ENCODE data around the gene ATP13A1.
"Not testable (repeated sequence)": the region's sequence is repeated elsewhere in the genome, so short reads cannot be mapped to it uniquely, and the experiment has no call there.

ATP13A1 gene

GRCh38 chr19:19619181-19619848 is 44.2 kb downstream of the ATP13A1 start:
- no peak for DNase-seq (ENCODE audit: low spot score)

- no peak for DNase-seq (ENCODE audit: low spot score)
Measured at GRCh38 chr19:19618219-19619051, 45.0 kb downstream of the ATP13A1 start, which contains the start of gene PBX4. PBX4 (minus strand) TSS chr19:19618687; CDS start chr19:19618629, 58 bp downstream.

GRCh38 chr19:19615086-19615485 is 48.4 kb downstream of the ATP13A1 start:
- no peak for DNase-seq (ENCODE audit: low spot score)

- no peak for DNase-seq (ENCODE audit: low spot score)
Measured at GRCh38 chr19:19613506-19613905, 50.0 kb downstream of the ATP13A1 start.

- no peak for DNase-seq (ENCODE audit: low spot score)
Measured at GRCh38 chr19:19610376-19611202, 52.9 kb downstream of the ATP13A1 start.

- not testable (repeated sequence) for DNase-seq (ENCODE audit: low spot score)
Measured at GRCh38 chr19:19606686-19607085, 56.8 kb downstream of the ATP13A1 start.

GRCh38 chr19:19606021-19606420 is 57.5 kb downstream of the ATP13A1 start:
- no peak for DNase-seq (ENCODE audit: low spot score)

GRCh38 chr19:19602713-19603324 is 60.7 kb downstream of the ATP13A1 start:
- no peak for DNase-seq (ENCODE audit: low spot score)

- no peak for DNase-seq (ENCODE audit: low spot score)
Measured at GRCh38 chr19:19602136-19602712, 61.3 kb downstream of the ATP13A1 start.

- no peak for DNase-seq (ENCODE audit: low spot score)
Measured at GRCh38 chr19:19600793-19601330, 62.6 kb downstream of the ATP13A1 start.

- DNase-seq (ENCODE audit: low spot score): not testable (repeated sequence)
Measured at GRCh38 chr19:19598728-19599451, 64.6 kb downstream of the ATP13A1 start.

GRCh38 chr19:19597809-19598306 is 65.6 kb downstream of the ATP13A1 start:
- no peak for DNase-seq (ENCODE audit: low spot score)
